Peyer's patch (tissue), 4 donors: ENCODE data around the gene PAOX.

ENCODE experiments used
- POLR2A ChIP-seq, 2 donors: fragments of 450-650 bp; IDR thresholded peaks; one replicate each; pipeline ENCODE4 v1.5.1; 2017; ENCODE audit warnings: antibody characterized with exemption in 2 of 2, mild to moderate bottlenecking in 2 of 2, moderate library complexity in 2 of 2
- TF ChIP-seq, protein P1 (sequence below), 6 experiments: fragments of 450-650 bp in 4 of 6; fragments of 200-600 bp in 2 of 6; sonication (generic) in 1 of 6; IDR thresholded peaks; one replicate each; pipeline ENCODE4 v1.5.1; 2017 to 2019; ENCODE audit warnings: antibody characterized with exemption in 6 of 6, mild to moderate bottlenecking in 3 of 6, moderate library complexity in 1 of 6

DNA sequence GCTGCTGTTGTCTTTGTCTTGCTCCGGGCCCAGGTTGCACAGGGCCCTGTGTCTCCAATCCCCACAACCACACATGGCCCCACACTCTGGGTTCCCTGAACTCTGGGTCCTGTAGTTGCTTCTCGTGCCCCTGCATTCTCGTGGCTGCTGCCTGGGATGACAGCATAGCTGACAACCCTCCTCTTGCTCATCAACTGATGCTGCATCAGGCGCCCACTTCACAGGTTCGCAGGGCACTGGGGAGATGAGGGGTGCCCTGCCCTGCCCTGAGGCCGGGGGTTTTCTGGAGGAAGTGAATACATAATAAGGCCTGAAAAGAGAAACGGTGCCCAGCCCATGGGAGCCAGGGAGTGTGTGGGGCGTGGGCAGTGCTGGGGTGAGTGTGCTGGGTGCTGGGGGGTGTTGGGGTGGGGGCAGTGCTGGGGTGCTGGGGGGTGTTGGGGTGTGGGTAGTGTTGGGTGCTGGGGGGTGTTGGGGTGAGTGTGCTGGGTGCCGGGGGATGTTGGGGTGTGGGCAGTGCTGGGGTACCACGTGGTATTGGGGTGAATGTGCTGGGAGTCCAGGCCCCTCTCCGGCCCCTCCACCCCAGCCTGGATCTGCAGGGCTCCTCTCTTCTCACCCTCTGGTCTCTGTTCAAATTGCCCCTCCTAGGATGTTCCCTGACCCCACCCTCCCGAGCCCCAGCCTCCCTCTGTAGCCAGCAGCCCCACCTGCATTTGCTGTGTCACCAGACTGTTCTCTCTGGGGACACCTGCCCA, 12.9 kb downstream of the PAOX start:
- TF ChIP-seq, protein P1, sequence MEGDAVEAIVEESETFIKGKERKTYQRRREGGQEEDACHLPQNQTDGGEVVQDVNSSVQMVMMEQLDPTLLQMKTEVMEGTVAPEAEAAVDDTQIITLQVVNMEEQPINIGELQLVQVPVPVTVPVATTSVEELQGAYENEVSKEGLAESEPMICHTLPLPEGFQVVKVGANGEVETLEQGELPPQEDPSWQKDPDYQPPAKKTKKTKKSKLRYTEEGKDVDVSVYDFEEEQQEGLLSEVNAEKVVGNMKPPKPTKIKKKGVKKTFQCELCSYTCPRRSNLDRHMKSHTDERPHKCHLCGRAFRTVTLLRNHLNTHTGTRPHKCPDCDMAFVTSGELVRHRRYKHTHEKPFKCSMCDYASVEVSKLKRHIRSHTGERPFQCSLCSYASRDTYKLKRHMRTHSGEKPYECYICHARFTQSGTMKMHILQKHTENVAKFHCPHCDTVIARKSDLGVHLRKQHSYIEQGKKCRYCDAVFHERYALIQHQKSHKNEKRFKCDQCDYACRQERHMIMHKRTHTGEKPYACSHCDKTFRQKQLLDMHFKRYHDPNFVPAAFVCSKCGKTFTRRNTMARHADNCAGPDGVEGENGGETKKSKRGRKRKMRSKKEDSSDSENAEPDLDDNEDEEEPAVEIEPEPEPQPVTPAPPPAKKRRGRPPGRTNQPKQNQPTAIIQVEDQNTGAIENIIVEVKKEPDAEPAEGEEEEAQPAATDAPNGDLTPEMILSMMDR (IDR thresholded peaks at IDR 0.05): no peak
- TF ChIP-seq POLR2A (IDR thresholded peaks at IDR 0.05): no peak
